ENCODE results near the gene CTNNBIP1. TPM values are rescaled to one million over a fixed set of nuclear protein-coding genes. Genes with fewer than 3 reads are reported as not detected.

The CTNNBIP1 gene
- total and polyA plus RNA-seq, 10 donors: 7.3 to 17.5 (median 12.1) TPM

DNA sequence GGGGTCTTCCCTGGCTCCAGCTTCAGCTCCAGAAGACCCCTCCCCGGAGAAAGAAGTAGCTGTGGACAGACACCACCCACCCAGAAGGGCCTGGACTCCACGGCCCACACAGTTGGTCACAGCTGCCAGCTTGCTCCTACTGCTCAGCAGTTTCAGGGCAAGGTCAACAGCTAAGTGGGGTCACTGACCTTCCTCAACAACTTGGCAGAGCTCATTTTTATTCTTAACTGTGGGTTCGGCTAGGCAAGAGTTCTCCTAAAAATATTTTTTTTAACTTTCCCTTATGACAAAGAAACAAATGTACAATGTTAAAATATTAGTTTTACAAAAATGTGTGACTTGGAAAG is 41.9 kb downstream of the CTNNBIP1 start:
- intact Hi-C loops (cut with DNase I; ENCODE audit: low total_unique reads): loop anchor here (5.0 to 10.0 kb wide), 3 partner anchors 86 to 243 kb away; no protein-coding TSS in a partner anchor
- DNase-seq: no peak

GRCh38 chr1:9867408-9868243 is 42.4 kb downstream of the CTNNBIP1 start:
- peak; percentile 32 to 61 (median 56) for TF ChIP-seq POLR2AphosphoS5 (IDR thresholded peaks at IDR 0.05)
- TF ChIP-seq POLR2A (IDR thresholded peaks at IDR 0.05): no peak
- TF ChIP-seq CTCF (IDR thresholded peaks at IDR 0.05 in 8 of 11, conservative IDR thresholded peaks at IDR 0.05 in 3 of 11): peak; percentile 95 to 99 (median 99)
- intact Hi-C loops (cut with DNase I; ENCODE audit: low total_unique reads): loop anchor here (5.0 to 10.0 kb wide), 3 partner anchors 85 to 243 kb away; no protein-coding TSS in a partner anchor
- H3K4me1 ChIP-seq: peaks cover 22 to 59% (median 39%) of the 10 kb centered on the region in 6 donors
- H3K9me3 ChIP-seq: no peaks in the 10 kb centered on the region
- H3K36me3 ChIP-seq: peaks cover 0 to 50% (median 4%) of the 10 kb centered on the region in 6 donors
- H3K27ac ChIP-seq: peak overlapping the region in 1 of 8 donors; percentile 9
- peaks cover 0 to 25% (median 0%) of the 10 kb centered on the region in 7 donors for H3K27me3 ChIP-seq (replicated peaks in 1 of 7)
- DNase-seq: peak; percentile 96
- no peak overlapping the region for H3K4me3 ChIP-seq
- 44 to 74% (median 50%) methylated on average over 9 to 15 of the region's 15 CpGs for WGBS, 5 donors

More for the DNA sequence above, 41.9 kb downstream of the CTNNBIP1 start:
- Histone ChIP-seq H3K4me1 (peaks cover 22 to 57% (median 39%) of the 10 kb centered on the region in 6 donors), H3K27ac (peak overlapping the region in 1 of 8 donors; percentile 9), H3K9me3 (no peaks in the 10 kb centered on the region), H3K27me3 (replicated peaks in 1 of 7) (peaks cover 0 to 25% (median 0%) of the 10 kb centered on the region in 7 donors), H3K36me3 (peaks cover 0 to 51% (median 4%) of the 10 kb centered on the region in 6 donors), H3K4me3 (no peak overlapping the region)
- TF ChIP-seq CTCF (IDR thresholded peaks at IDR 0.05 in 8 of 11, conservative IDR thresholded peaks at IDR 0.05 in 3 of 11): no peak
- no peak for TF ChIP-seq POLR2A (IDR thresholded peaks at IDR 0.05)
- peak in 2 of 3 donors; percentile 51 to 70 for TF ChIP-seq POLR2AphosphoS5 (IDR thresholded peaks at IDR 0.05)
- 44 to 69% (median 56%) methylated on average over 3 of the region's 3 CpGs for WGBS, 5 donors

DNA sequence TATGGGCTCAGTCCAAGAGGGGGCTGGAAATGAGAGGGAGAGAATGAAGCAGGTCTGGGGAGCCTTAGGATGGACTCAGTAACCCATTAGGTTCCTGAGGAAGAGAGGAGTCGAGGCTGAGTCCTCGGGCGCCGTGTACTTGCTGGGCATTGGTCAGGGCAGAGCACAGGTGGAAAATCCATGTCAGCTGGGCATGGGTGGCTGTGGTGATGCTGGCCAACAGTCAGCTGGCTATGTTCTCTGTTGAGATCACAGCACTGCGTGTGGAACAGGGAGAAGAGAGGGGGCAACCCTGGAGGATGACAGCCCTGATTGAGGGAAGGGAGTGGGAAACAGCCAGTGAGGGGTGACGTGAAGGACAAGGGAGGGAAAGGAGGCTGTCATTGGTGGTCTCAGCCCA is 43.2 kb downstream of the CTNNBIP1 start:
- H3K27me3 ChIP-seq (replicated peaks in 1 of 7): peaks cover 0 to 18% (median 0%) of the 10 kb centered on the region in 7 donors
- peaks cover 22 to 59% (median 39%) of the 10 kb centered on the region in 6 donors for H3K4me1 ChIP-seq
- TF ChIP-seq CTCF (IDR thresholded peaks at IDR 0.05 in 8 of 11, conservative IDR thresholded peaks at IDR 0.05 in 3 of 11) (no peak), POLR2A (IDR thresholded peaks at IDR 0.05) (no peak)
- H3K9me3 ChIP-seq: no peaks in the 10 kb centered on the region
- H3K36me3 ChIP-seq: peaks cover 0 to 43% (median 4%) of the 10 kb centered on the region in 6 donors
- DNase-seq: no peak
- H3K27ac ChIP-seq: no peak overlapping the region
- WGBS, 5 donors: 84 to 98% (median 88%) methylated on average over 6 of the region's 6 CpGs
- intact Hi-C loops (cut with DNase I; ENCODE audit: low total_unique reads): loop anchor here (5.0 to 10.0 kb wide), 3 partner anchors 85 to 242 kb away; no protein-coding TSS in a partner anchor
- no peak overlapping the region for H3K4me3 ChIP-seq

DNA sequence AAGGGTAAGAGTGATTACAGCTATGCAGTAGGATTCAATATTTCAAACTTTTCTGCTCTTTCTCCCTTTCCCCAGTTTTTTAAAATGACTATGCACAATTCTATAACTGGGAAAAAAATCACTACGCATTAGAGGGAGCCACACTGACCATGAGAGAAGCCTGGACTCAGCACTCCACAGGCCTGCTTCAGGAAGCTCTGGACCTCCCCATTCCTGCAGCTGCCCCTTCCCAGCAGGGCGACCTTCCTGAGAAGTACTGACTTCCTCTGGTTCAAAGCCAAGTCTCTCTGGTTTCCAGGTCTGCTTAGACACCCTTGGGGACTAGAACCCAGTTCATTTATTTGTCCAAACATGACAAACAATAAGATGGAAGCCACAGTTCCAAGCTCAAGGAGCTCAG is 44.3 kb downstream of the CTNNBIP1 start:
- Histone ChIP-seq H3K27me3 (replicated peaks in 1 of 7) (peaks cover 0 to 13% (median 0%) of the 10 kb centered on the region in 7 donors), H3K4me1 (peaks cover 22 to 59% (median 40%) of the 10 kb centered on the region in 6 donors), H3K4me3 (no peak overlapping the region), H3K27ac (no peak overlapping the region), H3K36me3 (peaks cover 0 to 31% (median 2%) of the 10 kb centered on the region in 6 donors), H3K9me3 (no peaks in the 10 kb centered on the region)
- DNase-seq: peak; percentile 76
- intact Hi-C loops (cut with DNase I; ENCODE audit: low total_unique reads): loop anchor here (5.0 to 10.0 kb wide), 3 partner anchors 83 to 241 kb away; no protein-coding TSS in a partner anchor
- 60 to 81% (median 75%) methylated on average over 2 of the region's 2 CpGs for WGBS, 5 donors
- TF ChIP-seq POLR2AphosphoS5 (IDR thresholded peaks at IDR 0.05) (peak in 2 of 3 donors; percentile 71 to 77), CTCF (IDR thresholded peaks at IDR 0.05 in 8 of 11, conservative IDR thresholded peaks at IDR 0.05 in 3 of 11) (no peak), POLR2A (IDR thresholded peaks at IDR 0.05) (no peak)

Measured in spleen (tissue), 11 donors.